K562 (cell line): ENCODE data around the gene PLP2. TPM values are rescaled to one million over a fixed set of nuclear protein-coding genes. Genes with fewer than 3 reads are reported as not detected.
A peak's percentile ranks its signal among the peaks of the same experiment; 100 is the strongest.

Experiments
- ARID1B ChIP-seq: fragments of 450-650 bp; IDR thresholded peaks from 2 replicates; pipeline ENCODE4 v1.6.1; 2016; ENCODE audit warnings: antibody characterized with exemption, mild to moderate bottlenecking, inconsistent platforms
- ATF2 ChIP-seq: sonication (generic); formaldehyde crosslinking; IDR thresholded peaks from 2 replicates; pipeline ENCODE4 v1.8.1; 2022; ENCODE audit warnings: missing genetic modification reagents
- CHD4 ChIP-seq: fragments of 200-600 bp; sonication (generic); IDR thresholded peaks from 3 replicates; pipeline ENCODE4 v1.6.1; 2012; ENCODE audit warnings: low read depth, mild to moderate bottlenecking, mixed read lengths, low read length, inconsistent platforms; ENCODE audit not compliant: insufficient read depth, insufficient replicate concordance, poor library complexity, severe bottlenecking
- CUX1 ChIP-seq: fragments of 200-800 bp; sonication (Bioruptor generic); IDR thresholded peaks from 2 replicates; pipeline ENCODE4 v1.6.1; 2016; ENCODE audit warnings: missing genetic modification characterization, missing compliant biosample characterization
- EP300 ChIP-seq: IDR thresholded peaks from 2 replicates; pipeline ENCODE4 v1.6.1; 2012; ENCODE audit warnings: low read length, improper control_type of control experiment
- FOXJ3 ChIP-seq: sonication (generic); formaldehyde crosslinking; IDR thresholded peaks from 2 replicates; pipeline ENCODE4 v1.4.0; 2020; ENCODE audit warnings: mild to moderate bottlenecking, missing genetic modification reagents
- GATAD2B ChIP-seq: fragments of 450-650 bp; IDR thresholded peaks from 2 replicates; pipeline ENCODE4 v1.6.1; 2017; ENCODE audit warnings: mild to moderate bottlenecking, borderline replicate concordance
- HDAC2 ChIP-seq: fragments of 450-650 bp; IDR thresholded peaks from 2 replicates; pipeline ENCODE4 v1.6.1; 2016; ENCODE audit warnings: mild to moderate bottlenecking
- HDGF ChIP-seq: fragments of 450-650 bp; IDR thresholded peaks from 2 replicates; pipeline ENCODE4 v1.6.1; 2016
- KDM4B ChIP-seq, 2 experiments: fragments of 450-650 bp in 1 of 2; sonication (generic) in 1 of 2; IDR thresholded peaks; 2 replicates each; pipeline ENCODE4 v1.6.1; 2016 to 2017; ENCODE audit warnings: borderline replicate concordance in 2 of 2, antibody characterized with exemption in 1 of 2, low read depth in 1 of 2, mild to moderate bottlenecking in 1 of 2
- MAFF ChIP-seq: IDR thresholded peaks from 2 replicates; pipeline ENCODE4 v1.6.1; 2012; ENCODE audit warnings: low read length, improper control_type of control experiment
- MCM3 ChIP-seq: fragments of 450-650 bp; IDR thresholded peaks from 2 replicates; pipeline ENCODE4 v1.6.1; 2016
- MCM7 ChIP-seq, 2 experiments: fragments of 450-650 bp; IDR thresholded peaks; 2 replicates each; pipeline ENCODE4 v1.6.1; 2016 to 2018
- MED1 ChIP-seq: sonication (generic); formaldehyde crosslinking; IDR thresholded peaks from 2 replicates; pipeline ENCODE4 v1.8.1; 2023; ENCODE audit warnings: missing genetic modification reagents, borderline replicate concordance
- PCBP2 ChIP-seq: fragments of 200-400 bp; formaldehyde crosslinking; IDR thresholded peaks from 2 replicates; pipeline ENCODE4 v1.6.1; 2018; ENCODE audit warnings: low read length, low read depth, mild to moderate bottlenecking, moderate library complexity; ENCODE audit not compliant: poor library complexity, severe bottlenecking
- PKNOX1 ChIP-seq: fragments of 450-650 bp; IDR thresholded peaks from 2 replicates; pipeline ENCODE4 v1.6.1; 2016
- THRAP3 ChIP-seq: fragments of 450-650 bp; IDR thresholded peaks from 2 replicates; pipeline ENCODE4 v1.6.1; 2016; ENCODE audit warnings: mild to moderate bottlenecking, inconsistent platforms, borderline replicate concordance
- ZNF232 ChIP-seq: sonication (generic); formaldehyde crosslinking; IDR thresholded peaks from 2 replicates; pipeline ENCODE4 v1.8.0; 2022; ENCODE audit warnings: mild to moderate bottlenecking, missing genetic modification reagents
- ZNF253 ChIP-seq: fragments of 250-450 bp; sonication (Bioruptor Pico); conservative IDR thresholded peaks from 2 replicates; pipeline ENCODE4 v1.6.1; 2021; ENCODE audit warnings: mild to moderate bottlenecking
- ZNF274 ChIP-seq: IDR thresholded peaks from 2 replicates; pipeline ENCODE4 v1.6.1; 2011; ENCODE audit warnings: low read depth, mild to moderate bottlenecking, low read length, moderate library complexity, borderline replicate concordance
- ZNF511 ChIP-seq: sonication (generic); formaldehyde crosslinking; IDR thresholded peaks from 2 replicates; pipeline ENCODE4 v1.8.0; 2022; ENCODE audit warnings: mild to moderate bottlenecking, missing genetic modification reagents
- polyA plus RNA-seq, 8 experiments: library from polyadenylated mRNA; depleted of rRNA in 4 of 8; stranded (reverse) in 5 of 8; unstranded in 3 of 8; fragments of >200 nt; fragmentation: Nextera tagmentation in 2 of 8; fragmentation: Illumina TruSeq in 1 of 8; extraction: Ambion mirVana in 2 of 8; extraction: Trizol in 1 of 8; gene quantifications; 2 replicates each; pipeline versions ENCODE4 v1.2.1 to v1.2.3, GENCODE V29; 2011 to 2014; ENCODE audit warnings: inconsistent platforms in 1 of 8, missing spikeins in 1 of 8
- total RNA-seq, 7 experiments: library from RNA; depleted of rRNA in 6 of 7; stranded (reverse); fragments of >200 nt in 6 of 7; fragmentation: Illumina TruSeq in 2 of 7; extraction: Trizol in 2 of 7; gene quantifications; 2 replicates each; pipeline versions ENCODE4 v1.2.1 to v1.2.3, GENCODE V29; 2011 to 2021; ENCODE audit warnings: low replicate concordance in 1 of 7

Gene PLP2
- total and polyA plus RNA-seq, 9 of the 15 experiments (the other 6 are each of a cell fraction or from before 2014, with no cell fraction given) = 34.7 to 236 (median 112) TPM

GRCh38 chrX:49166914-49167739 is 4.6 kb upstream of the PLP2 start (continued):
- TF ChIP-seq ZNF511 (CRISPR knock-in tag) (no peak), CUX1 (CRISPR knock-in tag) (no peak), HDAC2 (0 out of 2 replicates have a peak, but pooled peaks have one; percentile 12), GATAD2B (no peak; the same call in 1 of the 2 replicates), THRAP3 (no peak), EP300 (peak; percentile 75), MCM7 (IDR thresholded peaks at IDR 0.05) (no peak), ZNF253 (CRISPR knock-in tag) (no peak), MED1 (no peak), FOXJ3 (CRISPR knock-in tag) (no peak), HDGF (no peak), KDM4B (IDR thresholded peaks at IDR 0.05; ENCODE audit: borderline replicate concordance in 2 of 2, low read depth in 1 of 2) (peak in 1 of 2 experiments; percentile 84; a peak in 1 of 4 replicates), ATF2 (CRISPR knock-in tag) (no peak), ARID1B (peak; percentile 67), CHD4 (no peak), MCM3 (no peak), MAFF (no peak), ZNF274 (no peak), PKNOX1 (no peak; the same call in 1 of the 2 replicates), ZNF232 (CRISPR knock-in tag) (no peak), PCBP2 (no peak)
